Keratinocyte (primary cell): ENCODE results near the gene ATXN10. TPM values are rescaled to one million over a fixed set of nuclear protein-coding genes. Genes with fewer than 3 reads are reported as not detected.

Source experiments
- DNase-seq: peaks from one replicate; pipeline ENCODE4 v3.0.0-alpha.2; 2011; ENCODE audit warnings: low read depth, missing footprints, low spot score
- FAIRE-seq: peaks from 2 replicates; lab custom pipeline; 2011; peaks lifted over from hg19 to GRCh38; lab: Jason Lieb, UNC
- H2AFZ ChIP-seq: 2 replicates; pipeline ENCODE4 v1.6.0; 2012; ENCODE audit warnings: low read length, control low read depth, inconsistent platforms; ENCODE audit not compliant: control insufficient read depth
- H3K27ac ChIP-seq: 2 replicates; pipeline ENCODE4 v1.5.1; 2011; ENCODE audit warnings: low read length; ENCODE audit not compliant: control insufficient read depth, insufficient read depth
- H3K27me3 ChIP-seq: 3 replicates; pipeline ENCODE4 v1.6.0; 2011; ENCODE audit warnings: low read length; ENCODE audit not compliant: control insufficient read depth, insufficient read depth; ENCODE audit errors: extremely low read depth
- H3K36me3 ChIP-seq, 2 experiments: 2 replicates in 1 of 2; 3 replicates in 1 of 2; pipeline ENCODE4 v1.5.1; 2011; ENCODE audit warnings: low read length in 2 of 2, mild to moderate bottlenecking in 1 of 2; ENCODE audit not compliant: control insufficient read depth in 2 of 2, insufficient read depth in 2 of 2; ENCODE audit errors: extremely low read depth in 1 of 2
- H3K4me1 ChIP-seq: 3 replicates; pipeline ENCODE4 v1.5.1; 2011; ENCODE audit warnings: low read length; ENCODE audit not compliant: control insufficient read depth, insufficient read depth; ENCODE audit errors: extremely low read depth
- H3K4me2 ChIP-seq: 3 replicates; pipeline ENCODE4 v1.6.0; 2011; ENCODE audit warnings: low read depth, low read length; ENCODE audit not compliant: control insufficient read depth, insufficient read depth; ENCODE audit errors: extremely low read depth
- H3K4me3 ChIP-seq, 3 experiments: fragments of 200-600 bp in 1 of 3; sonication (generic) in 1 of 3; 2 replicates in 2 of 3; 3 replicates in 1 of 3; pipeline ENCODE4 v1.5.1; 2011 to 2016; ENCODE audit warnings: low read length in 3 of 3, mild to moderate bottlenecking in 3 of 3, control low read depth in 2 of 3, inconsistent platforms in 1 of 3, low read depth in 1 of 3, mixed read lengths in 1 of 3, mixed run types in 1 of 3, moderate library complexity in 1 of 3; ENCODE audit not compliant: control insufficient read depth in 2 of 3, insufficient read depth in 2 of 3; ENCODE audit errors: extremely low read depth in 1 of 3
- H3K79me2 ChIP-seq: 2 replicates; pipeline ENCODE4 v1.6.0; 2012; ENCODE audit warnings: low read length; ENCODE audit not compliant: control insufficient read depth, insufficient read depth
- H3K9ac ChIP-seq: 3 replicates; pipeline ENCODE4 v1.6.0; 2011; ENCODE audit warnings: low read length; ENCODE audit not compliant: control insufficient read depth, insufficient read depth; ENCODE audit errors: extremely low read depth
- H3K9me1 ChIP-seq: 3 replicates; pipeline ENCODE4 v1.6.0; 2011; ENCODE audit warnings: low read length; ENCODE audit not compliant: control insufficient read depth, insufficient read depth; ENCODE audit errors: extremely low read depth
- H3K9me3 ChIP-seq: 2 replicates; pipeline ENCODE4 v1.5.1; 2012; ENCODE audit warnings: low read depth, low read length; ENCODE audit not compliant: control insufficient read depth
- H4K20me1 ChIP-seq: 3 replicates; pipeline ENCODE4 v1.6.0; 2011; ENCODE audit warnings: low read length; ENCODE audit not compliant: control insufficient read depth, insufficient read depth; ENCODE audit errors: extremely low read depth
- EZH2 ChIP-seq: IDR thresholded peaks from one replicate; pipeline ENCODE4 v1.6.1; 2012; ENCODE audit warnings: inconsistent platforms, mild to moderate bottlenecking, low read length, moderate library complexity
- dilution Hi-C: fragments of 300-500 bp; cut with MboI; formaldehyde crosslinking; loops from one replicate; pipeline ENCODE4 v1.7.0; 2020; ENCODE audit warnings: low sequenced_read_pairs; ENCODE audit not compliant: extremely low pct_ligation_motif_present
- polyA plus RNA-seq, 5 experiments: library from polyadenylated mRNA; depleted of rRNA in 3 of 5; stranded (reverse) in 3 of 5; stranded (forward) in 1 of 5; unstranded in 1 of 5; fragments of >200 nt; gene quantifications; 1 replicate in 1 of 5; 2 replicates in 3 of 5; 3 replicates in 1 of 5; pipeline versions ENCODE4 v1.2.1 to v1.2.3, GENCODE V29; 2011 to 2012; ENCODE audit warnings: missing spikeins in 2 of 5, low read depth in 1 of 5, low replicate concordance in 1 of 5
- TF ChIP-seq, protein P1 (sequence below), 3 experiments: IDR thresholded peaks in 1 of 3; conservative IDR thresholded peaks in 1 of 3; optimal IDR thresholded peaks in 1 of 3; 2 replicates in 2 of 3; 3 replicates in 1 of 3; pipeline versions ENCODE3 to v1.5.1; 2011; ENCODE audit warnings: low read length in 3 of 3, mild to moderate bottlenecking in 3 of 3, moderate library complexity in 2 of 3, control low read depth in 1 of 3, inconsistent platforms in 1 of 3; ENCODE audit not compliant: insufficient read depth in 2 of 3; ENCODE audit errors: extremely low read depth in 1 of 3

The ATXN10 gene
- polyA plus RNA-seq, 1 donor (not counting 4 experiments of a cell fraction or from before 2014, with no cell fraction given), result 276 TPM

DNA sequence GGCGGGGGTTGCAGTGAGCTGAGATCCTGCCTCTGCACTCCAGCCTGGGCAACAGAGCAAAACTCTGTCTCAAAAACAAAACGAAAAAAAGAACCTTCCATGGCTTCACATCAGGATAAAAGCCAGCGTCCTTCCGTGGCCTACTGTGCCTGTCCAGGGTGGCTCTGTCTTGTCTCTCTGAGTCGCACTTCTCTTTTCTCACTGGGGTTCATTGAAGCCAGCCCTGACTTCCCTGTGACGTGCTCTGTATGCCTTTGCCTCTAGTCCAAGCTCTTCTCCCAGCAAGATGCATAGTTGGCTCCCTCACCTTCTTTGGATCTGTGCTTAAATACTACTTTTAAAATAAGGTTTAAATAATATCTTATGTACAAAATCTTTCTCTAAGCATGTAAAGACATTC lies 11.6 kb downstream of the ATXN10 start:
- Histone ChIP-seq H3K4me2 (no peak overlapping the region), H3K4me1 (peaks cover 45% of the 10 kb centered on the region), H3K9ac (no peak overlapping the region), H3K36me3 (peaks cover 0 to 2% of the 10 kb centered on the region in 2 experiments), H3K27me3 (no peaks in the 10 kb centered on the region), H3K27ac (no peak overlapping the region), H2AFZ (no peak overlapping the region), H3K79me2 (peaks cover 74% of the 10 kb centered on the region), H3K9me3 (no peaks in the 10 kb centered on the region), H3K4me3 (no peak overlapping the region), H3K9me1 (no peaks in the 10 kb centered on the region), H4K20me1 (no peaks in the 10 kb centered on the region)
- FAIRE-seq, result no peak
- TF ChIP-seq EZH2, result no peak
- TF ChIP-seq, protein P1, sequence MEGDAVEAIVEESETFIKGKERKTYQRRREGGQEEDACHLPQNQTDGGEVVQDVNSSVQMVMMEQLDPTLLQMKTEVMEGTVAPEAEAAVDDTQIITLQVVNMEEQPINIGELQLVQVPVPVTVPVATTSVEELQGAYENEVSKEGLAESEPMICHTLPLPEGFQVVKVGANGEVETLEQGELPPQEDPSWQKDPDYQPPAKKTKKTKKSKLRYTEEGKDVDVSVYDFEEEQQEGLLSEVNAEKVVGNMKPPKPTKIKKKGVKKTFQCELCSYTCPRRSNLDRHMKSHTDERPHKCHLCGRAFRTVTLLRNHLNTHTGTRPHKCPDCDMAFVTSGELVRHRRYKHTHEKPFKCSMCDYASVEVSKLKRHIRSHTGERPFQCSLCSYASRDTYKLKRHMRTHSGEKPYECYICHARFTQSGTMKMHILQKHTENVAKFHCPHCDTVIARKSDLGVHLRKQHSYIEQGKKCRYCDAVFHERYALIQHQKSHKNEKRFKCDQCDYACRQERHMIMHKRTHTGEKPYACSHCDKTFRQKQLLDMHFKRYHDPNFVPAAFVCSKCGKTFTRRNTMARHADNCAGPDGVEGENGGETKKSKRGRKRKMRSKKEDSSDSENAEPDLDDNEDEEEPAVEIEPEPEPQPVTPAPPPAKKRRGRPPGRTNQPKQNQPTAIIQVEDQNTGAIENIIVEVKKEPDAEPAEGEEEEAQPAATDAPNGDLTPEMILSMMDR (optimal IDR thresholded peaks at IDR 0.05 in 1 of 3, IDR thresholded peaks at IDR 0.05 in 1 of 3, conservative IDR thresholded peaks at IDR 0.05 in 1 of 3; ENCODE audit: extremely low read depth in 1 of 3, insufficient read depth in 2 of 3, low read length in 3 of 3), result no peak
- dilution Hi-C loops, result no loop called here
- no peak for DNase-seq

DNA sequence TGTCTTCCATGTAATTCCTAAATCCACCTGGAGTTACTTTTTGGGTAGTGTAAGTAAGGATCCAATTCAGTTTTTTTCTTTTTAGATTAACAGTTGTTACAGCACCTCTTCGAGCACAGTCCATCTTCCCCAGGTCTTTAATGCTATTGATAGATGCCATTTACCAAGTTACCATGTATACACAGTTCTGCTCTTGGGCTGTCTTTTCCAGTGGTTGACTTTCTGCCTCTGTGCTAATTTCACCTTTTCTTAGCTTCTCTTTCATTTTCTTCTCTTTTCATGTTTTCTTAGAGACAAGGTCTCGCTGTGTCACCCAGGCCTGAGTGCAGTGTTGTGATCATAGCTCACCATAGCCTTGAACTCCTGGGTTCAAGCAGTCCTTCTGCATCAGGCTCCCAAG lies 12.0 kb downstream of the ATXN10 start:
- H3K36me3 ChIP-seq, result peaks cover 0 to 2% of the 10 kb centered on the region in 2 experiments
- H3K79me2 ChIP-seq, result peaks cover 70% of the 10 kb centered on the region
- FAIRE-seq (no peak), DNase-seq (no peak)
- H2AFZ ChIP-seq, result no peak overlapping the region
- dilution Hi-C loops, result no loop called here
- no peak overlapping the region for H3K27ac ChIP-seq
- no peaks in the 10 kb centered on the region for H3K9me3 ChIP-seq
- peaks cover 50% of the 10 kb centered on the region for H3K4me1 ChIP-seq
- H3K4me3 ChIP-seq, result no peak overlapping the region
- H3K4me2 ChIP-seq, result no peak overlapping the region
- H4K20me1 ChIP-seq, result no peaks in the 10 kb centered on the region
- H3K27me3 ChIP-seq, result no peaks in the 10 kb centered on the region
- H3K9me1 ChIP-seq, result no peaks in the 10 kb centered on the region
- TF ChIP-seq, protein P1 (optimal IDR thresholded peaks at IDR 0.05 in 1 of 3, IDR thresholded peaks at IDR 0.05 in 1 of 3, conservative IDR thresholded peaks at IDR 0.05 in 1 of 3; ENCODE audit: extremely low read depth in 1 of 3, insufficient read depth in 2 of 3, low read length in 3 of 3), result no peak
- TF ChIP-seq EZH2, result no peak
- H3K9ac ChIP-seq, result no peak overlapping the region
